ENCODE measurements around the gene SPIB.
"Not testable (repeated sequence)": the region's sequence is repeated elsewhere in the genome, so short reads cannot be mapped to it uniquely, and the experiment has no call there.

SPIB gene

DNA sequence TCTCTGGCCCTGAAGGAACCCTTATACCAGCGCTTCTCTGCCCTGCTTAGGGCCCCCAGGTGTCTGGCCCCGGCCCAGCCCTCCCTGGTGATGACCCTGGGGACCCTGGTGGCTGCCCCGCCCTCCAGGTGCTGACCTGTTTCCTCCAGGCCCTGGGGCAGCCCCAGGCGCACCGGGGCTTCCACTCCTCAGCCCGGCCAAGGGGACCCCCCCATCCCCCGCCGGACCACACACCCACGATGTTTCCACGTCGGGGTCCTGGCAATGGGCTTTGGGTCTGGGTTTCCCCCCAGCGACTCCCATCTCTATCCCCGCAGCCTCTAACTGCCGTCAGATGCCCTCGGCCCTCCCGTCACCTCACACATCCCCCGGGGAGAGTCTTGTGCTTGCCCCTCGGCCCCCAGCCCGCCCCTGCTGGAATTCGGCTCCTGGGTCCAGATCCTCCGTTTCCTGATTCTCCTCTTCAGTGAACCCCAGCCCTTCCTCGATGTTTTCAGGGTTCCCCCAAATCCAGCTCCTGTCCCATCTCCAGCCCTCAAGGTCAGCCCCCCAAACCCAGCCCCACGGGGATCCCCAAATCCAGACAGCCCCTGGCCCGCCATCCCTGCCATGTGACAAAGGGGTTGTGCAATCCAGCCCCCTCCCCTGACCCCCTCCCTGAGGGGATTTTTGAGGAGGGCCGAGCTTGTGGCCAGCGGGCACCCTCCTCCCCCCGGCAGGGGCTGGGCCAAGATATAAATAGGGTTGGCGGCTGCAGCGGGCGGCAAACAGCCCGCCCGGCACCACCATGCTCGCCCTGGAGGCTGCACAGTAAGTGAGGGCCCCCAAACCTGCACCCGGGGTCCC lies at the start of gene SPIB:
TSS of gene SPIB (plus strand) at position 763 of the 846 bp plus-strand sequence. CDS start at position 788, 25 bp downstream.
- no peak for DNase-seq

DNA sequence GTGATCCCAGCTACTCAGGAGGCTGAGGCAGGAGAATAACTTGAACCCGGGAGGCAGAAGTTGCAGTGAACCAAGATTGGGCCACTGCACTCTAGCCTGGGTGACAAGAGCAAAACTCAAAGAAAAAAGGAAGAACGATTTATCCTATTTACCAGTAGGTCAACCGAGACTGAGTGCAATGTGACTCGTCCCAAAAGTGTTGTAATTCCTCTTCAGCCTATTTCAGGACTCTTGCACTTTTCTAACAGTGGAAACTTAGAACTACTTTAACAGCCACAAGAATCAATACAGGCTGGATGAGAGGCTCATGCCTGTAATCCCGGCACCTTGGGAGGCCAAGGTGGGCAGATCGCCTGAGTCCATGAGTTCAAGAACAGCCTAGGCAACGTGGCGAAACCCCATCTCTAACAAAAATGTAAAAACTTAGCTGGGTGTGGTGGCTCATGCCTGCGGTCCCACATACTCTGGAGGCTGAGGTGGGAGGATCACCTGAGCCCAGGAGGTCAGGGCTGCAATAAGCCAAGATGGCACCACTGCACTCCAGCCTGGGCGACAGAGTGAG lies 46.7 kb upstream of the SPIB start:
- no peak for DNase-seq

- peak; percentile 98 for DNase-seq
Measured at GRCh38 chr19:50376166-50377050, 42.3 kb upstream of the SPIB start, which contains the start of gene NR1H2. NR1H2 (plus strand) TSS chr19:50376457; CDS start chr19:50377606, 1,149 bp downstream.

DNA sequence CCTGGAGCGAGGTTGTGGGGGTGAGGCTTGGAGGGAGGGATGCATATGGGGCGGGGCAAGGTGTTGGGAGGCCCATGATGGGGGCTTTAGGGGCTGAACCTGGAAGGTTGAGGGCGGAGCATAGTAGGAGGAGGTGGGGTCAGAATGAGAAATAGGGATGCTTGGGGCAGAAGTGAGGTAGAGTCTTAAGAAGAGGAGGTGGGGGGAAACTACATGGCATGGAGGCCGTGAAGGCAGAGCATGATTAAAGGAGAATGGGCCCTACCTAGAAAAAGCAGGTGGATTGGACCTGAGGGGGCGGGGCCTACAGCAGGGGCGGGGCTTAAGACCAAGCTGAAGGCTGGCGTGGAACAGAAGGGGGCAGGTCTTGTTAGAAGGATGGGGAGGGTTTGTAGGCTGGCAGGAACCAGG lies 41.7 kb upstream of the SPIB start:
- no peak for DNase-seq

GRCh38 chr19:50377517-50377916 lies 41.2 kb upstream of the SPIB start:
- DNase-seq: no peak

DNA sequence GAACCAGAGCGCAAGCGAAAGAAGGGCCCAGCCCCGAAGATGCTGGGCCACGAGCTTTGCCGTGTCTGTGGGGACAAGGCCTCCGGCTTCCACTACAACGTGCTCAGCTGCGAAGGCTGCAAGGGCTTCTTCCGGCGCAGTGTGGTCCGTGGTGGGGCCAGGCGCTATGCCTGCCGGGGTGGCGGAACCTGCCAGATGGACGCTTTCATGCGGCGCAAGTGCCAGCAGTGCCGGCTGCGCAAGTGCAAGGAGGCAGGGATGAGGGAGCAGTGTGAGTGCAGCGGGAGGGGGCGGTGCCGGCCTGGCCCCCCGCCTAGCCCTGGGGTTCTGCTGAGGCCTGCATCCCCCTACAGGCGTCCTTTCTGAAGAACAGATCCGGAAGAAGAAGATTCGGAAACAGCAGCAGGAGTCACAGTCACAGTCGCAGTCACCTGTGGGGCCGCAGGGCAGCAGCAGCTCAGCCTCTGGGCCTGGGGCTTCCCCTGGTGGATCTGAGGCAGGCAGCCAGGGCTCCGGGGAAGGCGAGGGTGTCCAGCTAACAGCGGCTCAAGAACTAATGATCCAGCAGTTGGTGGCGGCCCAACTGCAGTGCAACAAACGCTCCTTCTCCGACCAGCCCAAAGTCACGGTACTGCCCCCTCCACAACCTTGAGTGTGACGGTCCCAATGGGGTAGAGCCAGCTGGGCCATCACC lies 40.4 kb upstream of the SPIB start:
- DNase-seq: no peak

GRCh38 chr19:50378863-50379236 lies 39.9 kb upstream of the SPIB start:
- no peak for DNase-seq

DNA sequence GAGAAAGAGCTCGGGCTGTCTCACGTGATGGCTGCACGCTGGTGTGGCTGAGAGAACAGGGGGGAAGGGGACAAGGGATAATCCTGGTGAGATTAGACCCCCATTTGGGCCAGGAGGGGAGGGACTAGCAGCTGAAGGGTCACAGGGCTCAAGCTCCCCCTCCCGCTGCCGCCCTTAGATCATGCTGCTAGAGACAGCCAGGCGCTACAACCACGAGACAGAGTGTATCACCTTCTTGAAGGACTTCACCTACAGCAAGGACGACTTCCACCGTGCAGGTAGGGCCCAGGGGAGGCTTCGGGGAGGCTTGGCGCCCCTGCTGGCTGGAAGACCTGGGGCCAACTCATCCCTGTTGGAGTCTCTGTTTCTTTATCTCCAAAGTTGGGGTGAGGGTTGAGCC lies 39.1 kb upstream of the SPIB start:
- no peak for DNase-seq

DNA sequence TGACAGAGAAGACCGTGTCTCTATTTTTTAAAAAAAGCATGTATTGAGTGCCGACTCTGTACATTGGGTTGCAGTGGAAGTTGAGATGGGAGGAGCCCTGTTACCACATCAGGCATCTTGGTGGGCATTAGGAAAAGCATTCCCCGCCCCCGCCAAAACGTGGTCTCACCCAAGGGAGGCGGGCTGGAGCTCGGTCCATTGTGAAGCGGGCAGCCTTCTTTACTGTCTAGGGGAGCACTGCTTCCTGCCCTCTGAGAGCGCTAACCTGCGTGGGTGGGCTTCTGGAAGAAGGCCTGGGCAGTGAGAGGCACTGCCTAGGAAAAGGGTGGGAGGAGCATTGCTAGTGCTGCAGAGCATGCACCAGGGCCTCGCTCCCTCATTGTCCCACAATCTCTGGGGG lies 38.6 kb upstream of the SPIB start:
- DNase-seq: no peak

- no peak for DNase-seq
Measured at GRCh38 chr19:50380751-50381151, 38.0 kb upstream of the SPIB start.

GRCh38 chr19:50381881-50382729 lies 36.6 kb upstream of the SPIB start:
- DNase-seq: no peak

GRCh38 chr19:50383001-50383851 lies 35.5 kb upstream of the SPIB start:
- DNase-seq: peak; percentile 24

GRCh38 chr19:50383852-50384684 lies 34.7 kb upstream of the SPIB start, which contains the start of gene POLD1:
POLD1 (plus strand) TSS chr19:50384347; CDS start chr19:50398852, 14,505 bp downstream.
- peak; percentile 95 for DNase-seq

GRCh38 chr19:50384685-50385535 lies 33.8 kb upstream of the SPIB start:
- DNase-seq: peak; percentile 24

DNA sequence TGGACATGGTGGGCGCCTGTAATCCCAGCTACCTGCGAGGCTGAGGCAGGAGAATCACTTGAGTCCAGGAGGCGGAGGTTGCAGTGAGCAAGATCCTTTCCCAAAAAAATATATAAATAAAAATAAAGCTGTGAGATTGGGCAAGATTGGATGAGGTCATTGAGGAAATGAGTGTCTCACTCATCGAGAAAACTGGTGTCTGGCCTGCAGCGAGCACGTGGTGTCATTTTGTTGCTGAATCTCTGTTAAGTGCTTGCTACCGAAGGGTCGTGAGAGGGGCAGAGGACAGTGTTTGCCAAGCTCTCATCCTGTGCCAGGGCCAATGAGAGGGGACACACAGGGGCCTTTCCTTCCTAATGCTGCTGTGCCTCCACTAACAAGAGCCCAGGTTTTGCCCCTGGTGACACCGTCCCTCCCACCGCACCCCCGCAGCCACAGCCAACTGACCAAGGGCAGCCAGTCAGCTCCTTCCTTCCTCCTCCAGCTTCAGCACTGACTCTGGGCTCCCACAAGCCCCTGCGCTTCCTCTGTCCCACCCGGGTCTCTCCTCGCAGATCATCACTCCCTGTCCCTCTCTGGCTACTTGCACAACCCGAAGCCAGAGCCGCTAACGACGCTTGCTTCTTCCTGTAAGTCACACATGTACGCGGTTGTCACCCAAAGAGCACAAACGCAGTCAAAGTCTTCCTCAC lies 31.4 kb upstream of the SPIB start:
- peak; percentile 25 for DNase-seq

DNA sequence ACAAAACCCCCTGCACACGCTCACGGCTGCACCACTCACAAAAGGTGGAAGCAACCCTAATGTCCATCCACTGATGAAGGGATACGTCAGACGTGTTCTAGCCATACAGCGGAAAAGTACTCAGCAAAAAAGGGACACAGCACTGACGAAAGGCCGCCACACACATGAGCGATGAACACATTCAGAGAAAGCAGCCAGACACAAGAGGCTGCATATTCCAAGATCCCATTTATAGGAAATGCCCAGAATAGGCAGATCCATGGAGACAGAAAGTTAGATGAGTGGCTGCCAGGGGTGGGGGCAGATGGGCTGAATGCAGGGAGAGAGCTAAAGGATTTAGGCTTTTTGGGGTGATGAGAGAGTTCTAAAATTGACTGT lies 30.9 kb upstream of the SPIB start:
- no peak for DNase-seq

DNA sequence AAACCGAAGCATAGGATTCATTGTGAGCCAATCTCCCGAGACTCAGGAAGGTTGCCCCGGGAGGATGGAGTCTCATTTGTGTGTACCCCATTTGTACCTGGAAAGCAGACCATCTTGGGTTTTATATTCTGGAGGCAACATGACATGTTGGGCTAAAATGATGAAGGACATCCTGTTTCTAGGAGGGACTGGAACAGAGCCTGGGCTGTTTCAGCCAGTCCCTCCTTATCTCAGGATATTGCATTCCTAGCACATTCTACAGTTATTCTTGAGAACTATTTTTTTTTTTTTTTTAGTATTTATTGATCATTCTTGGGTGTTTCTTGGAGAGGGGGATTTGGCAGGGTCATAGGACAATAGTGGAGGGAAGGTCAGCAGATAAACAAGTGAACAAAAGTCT lies 28.4 kb upstream of the SPIB start:
- not testable (repeated sequence) for DNase-seq

DNA sequence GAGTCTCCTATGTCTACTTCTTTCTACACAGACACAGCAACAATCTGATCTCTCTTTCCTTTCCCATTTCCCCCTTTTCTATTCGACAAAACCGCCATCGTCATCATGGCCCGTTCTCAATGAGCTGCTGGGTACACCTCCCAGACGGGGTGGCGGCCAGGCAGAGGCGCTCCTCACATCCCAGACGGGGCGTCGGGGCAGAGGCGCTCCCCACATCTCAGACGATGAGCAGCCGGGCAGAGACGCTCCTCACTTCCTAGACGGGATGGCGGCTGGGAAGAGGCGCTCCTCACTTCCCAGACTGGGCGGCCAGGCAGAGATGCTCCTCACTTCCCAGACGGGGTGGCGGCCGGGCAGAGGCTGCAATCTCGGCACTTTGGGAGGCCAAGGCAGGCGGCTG lies 27.8 kb upstream of the SPIB start:
- not testable (repeated sequence) for DNase-seq

All from fibroblast of skin of right biceps (primary cell).